ENCODE results near the gene CARM1.
"Not testable (repeated sequence)": the region's sequence is repeated elsewhere in the genome, so short reads cannot be mapped to it uniquely, and the experiment has no call there.

CARM1 gene

GRCh38 chr19:10936661-10937084, 65.3 kb downstream of the CARM1 start:
- ATAC-seq (ENCODE audit: low read depth) (peak; percentile 47), DNase-seq (ENCODE audit: low spot score) (no peak)
- no peaks in the 10 kb centered on the region for H3K36me3 ChIP-seq (ENCODE audit: low read depth)
- peak; percentile 83 for TF ChIP-seq CTCF (IDR thresholded peaks at IDR 0.05; ENCODE audit: poor library complexity, severe bottlenecking)
- no peaks in the 10 kb centered on the region for H3K27me3 ChIP-seq (ENCODE audit: insufficient read depth, poor library complexity, severe bottlenecking)
- no peak overlapping the region for H3K27ac ChIP-seq (ENCODE audit: poor library complexity, severe bottlenecking)
- H3K4me3 ChIP-seq (ENCODE audit: severe bottlenecking), result no peak overlapping the region
- H3K4me1 ChIP-seq (ENCODE audit: insufficient read depth, poor library complexity, severe bottlenecking), result peaks cover 5% of the 10 kb centered on the region
- no peaks in the 10 kb centered on the region for H3K9me3 ChIP-seq (ENCODE audit: severe bottlenecking)

- not testable (repeated sequence) for ATAC-seq (ENCODE audit: low read depth); DNase-seq (ENCODE audit: low spot score); H3K9me3 ChIP-seq (ENCODE audit: severe bottlenecking); H3K27me3 ChIP-seq (ENCODE audit: insufficient read depth, poor library complexity, severe bottlenecking); H3K4me1 ChIP-seq (ENCODE audit: insufficient read depth, poor library complexity, severe bottlenecking); H3K27ac ChIP-seq (ENCODE audit: poor library complexity, severe bottlenecking); H3K36me3 ChIP-seq (ENCODE audit: low read depth); H3K4me3 ChIP-seq (ENCODE audit: severe bottlenecking)
Observed at GRCh38 chr19:10941649-10942048, 70.3 kb downstream of the CARM1 start.

GRCh38 chr19:10943412-10943811, 72.1 kb downstream of the CARM1 start:
- not testable (repeated sequence) for ATAC-seq (ENCODE audit: low read depth); H3K4me3 ChIP-seq (ENCODE audit: severe bottlenecking)

GRCh38 chr19:10945264-10945663, 73.9 kb downstream of the CARM1 start:
- H3K4me3 ChIP-seq (ENCODE audit: severe bottlenecking), result no peak overlapping the region
- peaks cover 7% of the 10 kb centered on the region for H3K4me1 ChIP-seq (ENCODE audit: insufficient read depth, poor library complexity, severe bottlenecking)
- no peak for ATAC-seq (ENCODE audit: low read depth)
- no peaks in the 10 kb centered on the region for H3K27me3 ChIP-seq (ENCODE audit: insufficient read depth, poor library complexity, severe bottlenecking)
- H3K27ac ChIP-seq (ENCODE audit: poor library complexity, severe bottlenecking), result no peak overlapping the region
- no peaks in the 10 kb centered on the region for H3K36me3 ChIP-seq (ENCODE audit: low read depth)
- no peak for TF ChIP-seq CTCF (IDR thresholded peaks at IDR 0.05; ENCODE audit: poor library complexity, severe bottlenecking)
- H3K9me3 ChIP-seq (ENCODE audit: severe bottlenecking), result no peaks in the 10 kb centered on the region
- DNase-seq (ENCODE audit: low spot score), result no peak

More at GRCh38 chr19:10943412-10943811, 72.1 kb downstream of the CARM1 start:
- H3K27ac ChIP-seq (ENCODE audit: poor library complexity, severe bottlenecking); H3K36me3 ChIP-seq (ENCODE audit: low read depth); H3K9me3 ChIP-seq (ENCODE audit: severe bottlenecking); H3K27me3 ChIP-seq (ENCODE audit: insufficient read depth, poor library complexity, severe bottlenecking); DNase-seq (ENCODE audit: low spot score): not testable (repeated sequence)
- H3K4me1 ChIP-seq (ENCODE audit: insufficient read depth, poor library complexity, severe bottlenecking), result peaks cover 13% of the 10 kb centered on the region

- no peak for ATAC-seq (ENCODE audit: low read depth)
- no peak for TF ChIP-seq CTCF (IDR thresholded peaks at IDR 0.05; ENCODE audit: poor library complexity, severe bottlenecking)
- Histone ChIP-seq H3K4me1 (ENCODE audit: insufficient read depth, poor library complexity, severe bottlenecking) (peaks cover 7% of the 10 kb centered on the region), H3K27me3 (ENCODE audit: insufficient read depth, poor library complexity, severe bottlenecking) (no peaks in the 10 kb centered on the region), H3K36me3 (ENCODE audit: low read depth) (no peaks in the 10 kb centered on the region), H3K27ac (ENCODE audit: poor library complexity, severe bottlenecking) (no peak overlapping the region), H3K9me3 (ENCODE audit: severe bottlenecking) (no peaks in the 10 kb centered on the region), H3K4me3 (ENCODE audit: severe bottlenecking) (no peak overlapping the region)
- no peak for DNase-seq (ENCODE audit: low spot score)
Observed at GRCh38 chr19:10946958-10947657, 75.8 kb downstream of the CARM1 start.

GRCh38 chr19:10952809-10953208, 81.5 kb downstream of the CARM1 start:
- TF ChIP-seq CTCF (IDR thresholded peaks at IDR 0.05; ENCODE audit: poor library complexity, severe bottlenecking), result no peak
- Histone ChIP-seq H3K27ac (ENCODE audit: poor library complexity, severe bottlenecking) (no peak overlapping the region), H3K4me3 (ENCODE audit: severe bottlenecking) (no peak overlapping the region), H3K4me1 (ENCODE audit: insufficient read depth, poor library complexity, severe bottlenecking) (peaks cover 20% of the 10 kb centered on the region), H3K36me3 (ENCODE audit: low read depth) (no peaks in the 10 kb centered on the region), H3K9me3 (ENCODE audit: severe bottlenecking) (no peaks in the 10 kb centered on the region), H3K27me3 (ENCODE audit: insufficient read depth, poor library complexity, severe bottlenecking) (no peaks in the 10 kb centered on the region)
- peak; percentile 69; the same call in 2 of the 3 replicates for ATAC-seq (ENCODE audit: low read depth)
- no peak for DNase-seq (ENCODE audit: low spot score)

- not testable (repeated sequence) for H3K27me3 ChIP-seq (ENCODE audit: insufficient read depth, poor library complexity, severe bottlenecking); DNase-seq (ENCODE audit: low spot score); H3K4me1 ChIP-seq (ENCODE audit: insufficient read depth, poor library complexity, severe bottlenecking); H3K9me3 ChIP-seq (ENCODE audit: severe bottlenecking); ATAC-seq (ENCODE audit: low read depth); H3K36me3 ChIP-seq (ENCODE audit: low read depth)
- Histone ChIP-seq H3K4me3 (ENCODE audit: severe bottlenecking) (peak overlapping the region; percentile 67), H3K27ac (ENCODE audit: poor library complexity, severe bottlenecking) (peak overlapping the region; percentile 83)
Observed at GRCh38 chr19:10959277-10959968, 88.1 kb downstream of the CARM1 start.
